ENCODE data around the gene CACNA2D3.

GRCh38 chr3:54659347-54659746 is 537.0 kb downstream of the CACNA2D3 start:
- TF ChIP-seq EZH2 (IDR thresholded peaks at IDR 0.05) (no peak), POLR2AphosphoS5 (IDR thresholded peaks at IDR 0.05; ENCODE audit: borderline replicate concordance, low read depth, low read length) (no peak)
